GM23338 (cell line): ENCODE measurements around the gene IMPDH1. TPM values are rescaled to one million over a fixed set of nuclear protein-coding genes. Genes with fewer than 3 reads are reported as not detected.

ENCODE experiments used
- ATAC-seq: fragments of 200-7000 bp; cut with Tn5 transposase; 3 replicates; pipeline ENCODE4 v1.9.1; 2020
- DNase-seq: peaks from one replicate; pipeline ENCODE4 v3.0.0-alpha.2; 2015; ENCODE audit warnings: low spot score
- H2AFZ ChIP-seq: fragments of 200-600 bp; sonication (generic); 2 replicates; pipeline ENCODE4 v1.8.0; 2016; ENCODE audit warnings: antibody characterized with exemption, mild to moderate bottlenecking, moderate library complexity
- H3F3A ChIP-seq: fragments of 200-600 bp; sonication (generic); replicated peaks from 2 replicates; pipeline ENCODE4 v1.8.0; 2017; ENCODE audit warnings: antibody characterized with exemption, mixed run types, low read depth
- H3K27ac ChIP-seq: fragments of 200-600 bp; sonication (generic); 2 replicates; pipeline ENCODE4 v1.6.1; 2016; ENCODE audit warnings: low read depth
- H3K27me3 ChIP-seq: fragments of 200-600 bp; sonication (generic); 2 replicates; pipeline ENCODE4 v1.8.0; 2016; ENCODE audit warnings: mild to moderate bottlenecking, mixed run types, moderate library complexity; ENCODE audit not compliant: insufficient read depth
- H3K36me3 ChIP-seq: fragments of 200-600 bp; sonication (generic); 2 replicates; pipeline ENCODE4 v1.8.0; 2016; ENCODE audit warnings: mild to moderate bottlenecking; ENCODE audit not compliant: insufficient read depth
- H3K4me1 ChIP-seq: fragments of 200-600 bp; sonication (generic); 2 replicates; pipeline ENCODE4 v1.8.0; 2016; ENCODE audit warnings: mild to moderate bottlenecking, moderate library complexity; ENCODE audit not compliant: insufficient read depth
- H3K4me2 ChIP-seq: fragments of 200-600 bp; sonication (generic); 2 replicates; pipeline ENCODE4 v1.7.1; 2017; ENCODE audit warnings: mixed run types
- H3K4me3 ChIP-seq: fragments of 200-600 bp; sonication (generic); 2 replicates; pipeline ENCODE4 v1.6.1; 2016; ENCODE audit warnings: mixed run types
- H3K79me2 ChIP-seq: fragments of 200-600 bp; sonication (generic); replicated peaks from 2 replicates; pipeline ENCODE4 v1.8.0; 2017; ENCODE audit warnings: mild to moderate bottlenecking; ENCODE audit not compliant: insufficient read depth
- H3K9me2 ChIP-seq: fragments of 200-600 bp; sonication (generic); 2 replicates; pipeline ENCODE4 v1.8.0; 2017; ENCODE audit not compliant: insufficient read depth
- H4K20me1 ChIP-seq: fragments of 200-600 bp; sonication (generic); replicated peaks from 2 replicates; pipeline ENCODE4 v1.8.0; 2017; ENCODE audit warnings: mild to moderate bottlenecking; ENCODE audit not compliant: insufficient read depth
- H3K27ac Mint-ChIP-seq: 2 replicates; pipeline ENCODE4 v1.8.0; 2020; ENCODE audit warnings: inconsistent platforms, mild to moderate bottlenecking, moderate library complexity, mixed read lengths
- H3K27me3 Mint-ChIP-seq: 3 replicates; pipeline ENCODE4 v1.8.0; 2022; ENCODE audit warnings: low read depth, mild to moderate bottlenecking, moderate library complexity, mixed read lengths, inconsistent platforms; ENCODE audit not compliant: insufficient read depth, poor library complexity
- H3K36me3 Mint-ChIP-seq: 3 replicates; pipeline ENCODE4 v1.8.0; 2021; ENCODE audit warnings: low read depth, mild to moderate bottlenecking, inconsistent platforms, moderate library complexity, mixed read lengths
- H3K4me1 Mint-ChIP-seq: 3 replicates; pipeline ENCODE4 v1.8.0; 2020; ENCODE audit warnings: mild to moderate bottlenecking, inconsistent platforms, mixed read lengths
- H3K4me3 Mint-ChIP-seq: 3 replicates; pipeline ENCODE4 v1.8.0; 2021; ENCODE audit warnings: moderate library complexity, mild to moderate bottlenecking, inconsistent platforms, mixed read lengths
- H3K9me3 Mint-ChIP-seq: 3 replicates; pipeline ENCODE4 v1.8.0; 2020; ENCODE audit warnings: moderate library complexity, mild to moderate bottlenecking, inconsistent platforms, mixed read lengths
- CREB1 ChIP-seq: fragments of 250-450 bp; sonication (Bioruptor Pico); IDR thresholded peaks from 2 replicates; pipeline ENCODE4 v1.5.0; 2020; ENCODE audit warnings: low read depth, mild to moderate bottlenecking, moderate library complexity
- CTCF ChIP-seq, 2 experiments: fragments of 200-600 bp in 1 of 2; sonication (generic) in 1 of 2; conservative IDR thresholded peaks; 2 replicates each; pipeline versions ENCODE4 v1.5.1 to v1.6.1; 2016 to 2017; ENCODE audit warnings: antibody characterized with exemption in 2 of 2, low read depth in 2 of 2, mild to moderate bottlenecking in 2 of 2, moderate library complexity in 1 of 2
- JUNB ChIP-seq: IDR thresholded peaks from one replicate; pipeline ENCODE4 v1.6.1; 2016; ENCODE audit warnings: antibody characterized with exemption; ENCODE audit not compliant: unreplicated experiment
- NANOG ChIP-seq: IDR thresholded peaks from 2 replicates; pipeline ENCODE4 v1.6.1; 2016; ENCODE audit warnings: antibody characterized with exemption, borderline replicate concordance
- POLR2AphosphoS5 ChIP-seq: IDR thresholded peaks from 2 replicates; pipeline ENCODE4 v1.6.1; 2016; ENCODE audit warnings: antibody characterized with exemption, low read depth
- REST ChIP-seq: IDR thresholded peaks from one replicate; pipeline ENCODE4 v1.6.1; 2018; ENCODE audit warnings: antibody characterized with exemption; ENCODE audit not compliant: unreplicated experiment
- ZNF114 ChIP-seq: fragments of 250-450 bp; sonication (Bioruptor Pico); IDR thresholded peaks from 2 replicates; pipeline ENCODE4 v1.5.0; 2020; ENCODE audit warnings: mild to moderate bottlenecking, moderate library complexity
- ZNF462 ChIP-seq: fragments of 250-450 bp; sonication (Bioruptor Pico); IDR thresholded peaks from 2 replicates; pipeline ENCODE4 v1.5.0; 2020; ENCODE audit warnings: mild to moderate bottlenecking, moderate library complexity
- polyA plus RNA-seq: library from polyadenylated mRNA; unstranded; fragments of >200 nt; fragmentation: Nextera tagmentation; extraction: Ambion mirVana; gene quantifications from 2 replicates; pipeline ENCODE4 v1.2.1, GENCODE V29; 2016
- total RNA-seq: library from RNA; depleted of rRNA; stranded (reverse); fragments of >200 nt; shearing (Covaris generic); gene quantifications from 2 replicates; pipeline ENCODE4 v1.2.3, GENCODE V29; 2014

IMPDH1 gene
- total and polyA plus RNA-seq, 2 experiments from 2014 or later, result 16.4 to 48.3 TPM

GRCh38 chr7:128383776-128384175 lies 26.0 kb downstream of the IMPDH1 start (continued):
- no peak for TF ChIP-seq ZNF462
- TF ChIP-seq CTCF (conservative IDR thresholded peaks at IDR 0.05; ENCODE audit: low read depth in 2 of 2), result no peak
- TF ChIP-seq JUNB, result no peak
- TF ChIP-seq CREB1 (CRISPR knock-in tag), result no peak
- no peak for TF ChIP-seq POLR2AphosphoS5
- TF ChIP-seq ZNF114 (CRISPR knock-in tag), result no peak
- no peak for TF ChIP-seq NANOG

GRCh38 chr7:128381161-128381821 lies 28.5 kb downstream of the IMPDH1 start:
- peaks cover 22% of the 10 kb centered on the region for H3K4me1 ChIP-seq
- peak overlapping the region; percentile 85 for H2AFZ ChIP-seq
- no peaks in the 10 kb centered on the region for H3K79me2 ChIP-seq
- Mint-ChIP-seq H3K27ac (no peak overlapping the region), H3K36me3 (no peaks in the 10 kb centered on the region; the same call in 2 of the 3 replicates), H3K4me1 (peaks cover 22% of the 10 kb centered on the region), H3K4me3 (no peak overlapping the region; the same call in 2 of the 3 replicates), H3K9me3 (no peaks in the 10 kb centered on the region), H3K27me3 (peaks cover 15% of the 10 kb centered on the region)
- TF ChIP-seq REST, result no peak
- TF ChIP-seq CTCF (conservative IDR thresholded peaks at IDR 0.05; ENCODE audit: low read depth in 2 of 2), result peak; percentile 94 to 96
- TF ChIP-seq NANOG, result no peak
- no peak overlapping the region for H3K27ac ChIP-seq
- H3K4me2 ChIP-seq, result no peak overlapping the region
- ATAC-seq (peak; percentile 85), DNase-seq (peak; percentile 94)
- no peak overlapping the region for H3K4me3 ChIP-seq
- no peaks in the 10 kb centered on the region for H3F3A ChIP-seq
- H3K27me3 ChIP-seq, result no peaks in the 10 kb centered on the region
- H3K9me2 ChIP-seq, result no peaks in the 10 kb centered on the region
- H3K36me3 ChIP-seq, result no peaks in the 10 kb centered on the region
- H4K20me1 ChIP-seq, result no peaks in the 10 kb centered on the region
